HFFc6 (cell line): ENCODE results near the gene DYDC2. TPM values are rescaled to one million over a fixed set of nuclear protein-coding genes. Genes with fewer than 3 reads are reported as not detected.

ENCODE experiments used
- DNase-seq: peaks from one replicate; pipeline ENCODE4 v3.0.0-alpha.2; 2018
- H3K27ac Mint-ChIP-seq: 2 replicates; pipeline ENCODE4 v1.8.0; 2020; ENCODE audit warnings: mild to moderate bottlenecking, mixed read lengths
- H3K27me3 Mint-ChIP-seq: 2 replicates; pipeline ENCODE4 v1.8.0; 2021; ENCODE audit warnings: mild to moderate bottlenecking, moderate library complexity, mixed read lengths; ENCODE audit not compliant: insufficient read depth
- H3K36me3 Mint-ChIP-seq: 2 replicates; pipeline ENCODE4 v1.8.0; 2021; ENCODE audit warnings: low read depth, mixed read lengths
- H3K4me1 Mint-ChIP-seq: 2 replicates; pipeline ENCODE4 v1.8.0; 2020; ENCODE audit warnings: low read depth, mixed read lengths
- H3K4me3 Mint-ChIP-seq: 2 replicates; pipeline ENCODE4 v1.8.0; 2020; ENCODE audit warnings: mild to moderate bottlenecking, moderate library complexity, mixed read lengths
- H3K9me3 Mint-ChIP-seq: 2 replicates; pipeline ENCODE4 v1.8.0; 2020; ENCODE audit warnings: mild to moderate bottlenecking, mixed read lengths
- total RNA-seq, 6 experiments: library from RNA; stranded (reverse); fragmentation: NEBNext Ultra II Directional; extraction: Animal tissue kit (Norgen Biotek cat#: 25700); gene quantifications; 2 replicates in 1 of 6; 3 replicates in 5 of 6; pipeline ENCODE4 v1.2.3, GENCODE V29; 2021
- TF ChIP-seq, protein P1 (sequence below): fragments of 200-600 bp; sonication (generic); IDR thresholded peaks from 2 replicates; pipeline ENCODE4 v1.5.0; 2021; ENCODE audit warnings: antibody characterized with exemption, mild to moderate bottlenecking

DYDC2 gene
- total RNA-seq, 6 experiments from 2014 or later, result not detected

DNA sequence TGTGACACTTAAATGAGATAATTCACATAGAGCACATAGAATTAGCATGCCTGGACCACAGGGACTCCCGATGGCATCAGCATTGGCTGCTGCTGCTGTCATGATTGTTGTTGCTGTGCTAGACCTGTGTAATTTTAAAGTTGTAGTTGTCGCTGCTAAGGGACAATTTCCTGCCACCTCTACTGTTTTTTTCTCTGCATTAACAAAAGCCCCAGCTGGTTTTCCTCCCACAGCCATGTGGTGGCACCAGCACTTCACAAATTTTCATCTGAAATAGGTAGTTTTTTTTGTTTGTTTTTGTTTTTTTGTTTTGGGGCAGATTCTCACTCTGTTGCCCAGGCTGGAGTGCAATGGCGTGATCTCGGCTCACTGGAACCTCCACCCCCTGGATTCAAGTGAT lies 26.4 kb downstream of the DYDC2 start:
- Mint-ChIP-seq H3K9me3 (no peaks in the 10 kb centered on the region), H3K36me3 (no peaks in the 10 kb centered on the region), H3K4me1 (peaks cover 13% of the 10 kb centered on the region; the same call in 1 of the 2 replicates), H3K27ac (no peak overlapping the region), H3K27me3 (peaks cover 5% of the 10 kb centered on the region; the same call in 1 of the 2 replicates), H3K4me3 (no peak overlapping the region)
- peak; percentile 35 for DNase-seq
- TF ChIP-seq, protein P1, sequence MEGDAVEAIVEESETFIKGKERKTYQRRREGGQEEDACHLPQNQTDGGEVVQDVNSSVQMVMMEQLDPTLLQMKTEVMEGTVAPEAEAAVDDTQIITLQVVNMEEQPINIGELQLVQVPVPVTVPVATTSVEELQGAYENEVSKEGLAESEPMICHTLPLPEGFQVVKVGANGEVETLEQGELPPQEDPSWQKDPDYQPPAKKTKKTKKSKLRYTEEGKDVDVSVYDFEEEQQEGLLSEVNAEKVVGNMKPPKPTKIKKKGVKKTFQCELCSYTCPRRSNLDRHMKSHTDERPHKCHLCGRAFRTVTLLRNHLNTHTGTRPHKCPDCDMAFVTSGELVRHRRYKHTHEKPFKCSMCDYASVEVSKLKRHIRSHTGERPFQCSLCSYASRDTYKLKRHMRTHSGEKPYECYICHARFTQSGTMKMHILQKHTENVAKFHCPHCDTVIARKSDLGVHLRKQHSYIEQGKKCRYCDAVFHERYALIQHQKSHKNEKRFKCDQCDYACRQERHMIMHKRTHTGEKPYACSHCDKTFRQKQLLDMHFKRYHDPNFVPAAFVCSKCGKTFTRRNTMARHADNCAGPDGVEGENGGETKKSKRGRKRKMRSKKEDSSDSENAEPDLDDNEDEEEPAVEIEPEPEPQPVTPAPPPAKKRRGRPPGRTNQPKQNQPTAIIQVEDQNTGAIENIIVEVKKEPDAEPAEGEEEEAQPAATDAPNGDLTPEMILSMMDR, result peak; percentile 80

DNA sequence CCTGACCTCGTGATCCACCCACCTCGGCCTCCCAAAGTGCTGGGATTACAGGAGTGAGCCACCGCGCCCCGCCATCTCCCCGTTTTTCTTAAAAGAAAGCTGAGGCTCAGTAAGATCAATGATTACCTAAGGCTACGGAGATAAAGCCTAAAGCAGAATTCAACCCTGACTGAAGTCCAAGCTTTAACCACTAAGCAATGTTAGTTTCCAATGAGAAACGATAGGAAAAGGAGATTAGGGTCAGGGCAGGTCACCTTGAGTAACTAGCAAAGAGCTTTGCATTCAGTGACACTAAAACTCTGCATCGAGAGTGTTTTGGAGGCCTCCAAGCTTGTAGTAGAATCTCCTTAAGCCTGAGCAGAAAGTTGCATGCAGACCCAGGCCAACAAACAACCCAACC lies 34.2 kb downstream of the DYDC2 start:
- DNase-seq, result no peak
- no peak overlapping the region for H3K4me3 Mint-ChIP-seq
- no peaks in the 10 kb centered on the region for H3K36me3 Mint-ChIP-seq
- no peaks in the 10 kb centered on the region; the same call in 1 of the 2 replicates for H3K9me3 Mint-ChIP-seq
- TF ChIP-seq, protein P1, result no peak
- peaks cover 20% of the 10 kb centered on the region for H3K27me3 Mint-ChIP-seq
- no peaks in the 10 kb centered on the region; the same call in 1 of the 2 replicates for H3K4me1 Mint-ChIP-seq
- no peak overlapping the region for H3K27ac Mint-ChIP-seq

DNA sequence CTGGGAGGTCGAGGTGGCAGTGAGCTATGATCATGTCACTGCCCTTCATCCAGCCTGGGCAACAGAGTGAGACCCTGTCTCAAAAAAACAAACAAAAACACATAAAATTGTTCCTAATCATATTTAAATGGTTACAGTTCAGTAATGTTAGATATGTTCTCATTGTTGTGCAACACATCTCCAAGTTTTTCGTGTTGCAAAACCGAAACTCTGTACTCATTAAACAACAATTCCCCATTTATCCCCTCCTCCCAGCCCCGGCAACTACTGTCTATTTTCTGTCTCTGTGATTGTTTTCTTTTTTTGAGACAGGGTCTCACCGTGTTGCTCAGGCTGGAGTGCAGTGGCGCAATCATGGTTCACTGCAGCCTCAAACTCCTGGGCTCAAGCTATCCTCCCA lies 35.7 kb downstream of the DYDC2 start:
- no peaks in the 10 kb centered on the region for H3K36me3 Mint-ChIP-seq
- H3K27me3 Mint-ChIP-seq, result peaks cover 20% of the 10 kb centered on the region
- H3K4me1 Mint-ChIP-seq, result no peaks in the 10 kb centered on the region; the same call in 1 of the 2 replicates
- H3K9me3 Mint-ChIP-seq, result no peaks in the 10 kb centered on the region; the same call in 1 of the 2 replicates
- DNase-seq, result no peak
- H3K27ac Mint-ChIP-seq, result no peak overlapping the region
- TF ChIP-seq, protein P1, result no peak
- H3K4me3 Mint-ChIP-seq, result no peak overlapping the region

DNA sequence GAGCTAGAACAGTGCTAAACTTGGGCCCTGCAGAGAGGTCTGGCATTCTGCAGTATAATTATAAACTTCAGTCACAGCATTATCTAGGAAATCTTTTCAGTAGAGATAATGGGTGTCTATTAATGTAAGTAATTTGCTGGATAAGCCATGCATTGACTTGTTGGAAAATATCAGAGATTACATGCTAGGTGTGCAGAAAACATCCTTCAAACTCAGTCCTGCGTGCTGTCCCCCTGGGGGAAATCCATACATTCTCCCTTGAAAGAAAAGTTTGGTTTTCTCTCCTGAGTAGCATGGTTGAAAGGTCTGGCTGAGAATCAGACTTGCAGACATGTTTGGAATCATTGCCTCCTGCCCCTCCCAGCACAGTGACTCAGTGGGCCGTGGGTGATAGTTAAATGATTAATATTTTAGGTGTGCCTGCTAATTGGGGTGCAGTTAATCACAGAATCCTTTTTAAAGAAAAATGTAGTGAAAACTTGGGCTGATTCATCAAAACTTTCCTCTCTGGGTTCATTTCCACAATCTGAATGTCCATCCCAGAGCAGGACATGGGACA lies 37.9 kb downstream of the DYDC2 start:
- H3K4me1 Mint-ChIP-seq, result no peaks in the 10 kb centered on the region
- peaks cover 21% of the 10 kb centered on the region for H3K27me3 Mint-ChIP-seq
- H3K4me3 Mint-ChIP-seq, result no peak overlapping the region
- no peak for DNase-seq
- H3K36me3 Mint-ChIP-seq, result no peaks in the 10 kb centered on the region
- H3K27ac Mint-ChIP-seq, result no peak overlapping the region
- TF ChIP-seq, protein P1, result no peak
- no peaks in the 10 kb centered on the region; the same call in 1 of the 2 replicates for H3K9me3 Mint-ChIP-seq

DNA sequence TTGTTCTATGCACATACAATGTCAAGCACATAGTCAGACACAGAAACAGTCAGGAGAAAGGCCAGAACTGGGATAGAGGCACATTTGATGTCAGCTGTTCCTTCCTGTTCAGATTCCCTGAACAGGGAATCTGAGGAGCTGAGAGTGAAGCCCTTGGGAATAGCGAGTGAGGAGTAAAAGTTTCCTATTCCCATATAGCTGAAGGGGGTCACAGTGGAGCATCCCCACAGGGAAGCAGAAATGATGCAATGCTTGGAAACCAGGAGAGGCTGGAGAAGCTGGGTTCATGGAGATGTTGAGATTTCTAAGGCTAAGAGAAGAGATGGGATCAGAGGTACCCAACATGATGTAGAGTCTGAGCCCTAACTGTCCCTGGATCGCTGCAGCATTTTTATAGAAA lies 40.4 kb downstream of the DYDC2 start:
- no peaks in the 10 kb centered on the region for H3K36me3 Mint-ChIP-seq
- peaks cover 12% of the 10 kb centered on the region for H3K27me3 Mint-ChIP-seq
- TF ChIP-seq, protein P1, result no peak
- no peaks in the 10 kb centered on the region for H3K4me1 Mint-ChIP-seq
- H3K9me3 Mint-ChIP-seq, result no peaks in the 10 kb centered on the region; the same call in 1 of the 2 replicates
- DNase-seq, result no peak
- H3K4me3 Mint-ChIP-seq, result no peak overlapping the region
- H3K27ac Mint-ChIP-seq, result no peak overlapping the region
